GM18511 (cell line): Measurements from ENCODE around the gene HDX.
A peak's percentile ranks its signal among the peaks of the same experiment; 100 is the strongest.
"Not testable (repeated sequence)": the region's sequence is repeated elsewhere in the genome, so short reads cannot be mapped to it uniquely, and the experiment has no call there.

Experiments
- ATAC-seq: cut with Tn5 transposase; IDR thresholded peaks from one replicate; pipeline ENCODE4 v1.9.1; 2021; ENCODE audit warnings: mild to moderate bottlenecking, moderate library complexity; ENCODE audit not compliant: unreplicated experiment

Gene HDX

DNA sequence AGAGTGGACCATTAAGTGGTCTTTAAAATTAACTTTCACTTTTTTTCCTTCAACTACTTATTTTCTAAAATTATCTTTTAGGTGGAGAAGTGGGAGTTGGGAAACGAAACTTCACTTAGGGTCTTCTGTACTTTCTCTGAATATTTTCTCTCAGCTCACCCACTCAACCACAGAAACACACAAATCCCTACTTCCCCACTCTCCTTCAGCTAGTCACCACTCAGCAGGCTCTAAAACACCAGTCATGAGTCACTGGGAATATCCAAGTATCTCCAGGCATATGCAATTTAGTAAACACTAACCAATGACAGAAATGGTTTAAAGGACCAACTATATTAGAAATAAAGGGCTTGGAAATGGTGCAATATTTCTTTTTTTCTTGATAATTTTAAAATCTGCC, 161.3 kb downstream of the HDX start:
- ATAC-seq: no peak

- peak; percentile 85 for ATAC-seq
Measured at GRCh38 chrX:84339507-84340364, 162.5 kb downstream of the HDX start.

GRCh38 chrX:84336646-84337045, 165.6 kb downstream of the HDX start:
- ATAC-seq: no peak

GRCh38 chrX:84335121-84335520, 167.1 kb downstream of the HDX start:
- ATAC-seq: no peak

- no peak for ATAC-seq
Measured at GRCh38 chrX:84322083-84322827, 180.0 kb downstream of the HDX start.

GRCh38 chrX:84320614-84321013, 181.6 kb downstream of the HDX start:
- no peak for ATAC-seq

DNA sequence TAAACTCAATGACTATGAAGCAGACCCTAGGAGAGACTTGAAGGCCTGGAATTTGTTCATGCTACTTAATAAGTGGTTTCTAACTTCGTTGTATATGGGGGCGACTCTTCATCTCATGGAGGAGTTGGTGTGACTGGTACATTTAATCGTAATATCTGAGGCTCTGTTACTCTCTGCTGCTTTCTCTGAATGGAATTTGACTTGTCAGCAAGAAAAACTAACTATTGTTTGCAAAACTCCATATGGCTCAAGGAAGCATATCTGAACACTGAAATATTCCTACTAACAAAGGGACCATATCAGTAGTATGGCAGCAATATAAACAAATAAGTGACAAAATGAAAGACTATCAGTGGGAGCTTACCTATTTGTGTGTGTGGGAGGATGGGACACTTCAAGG, 182.2 kb downstream of the HDX start:
- ATAC-seq: no peak

DNA sequence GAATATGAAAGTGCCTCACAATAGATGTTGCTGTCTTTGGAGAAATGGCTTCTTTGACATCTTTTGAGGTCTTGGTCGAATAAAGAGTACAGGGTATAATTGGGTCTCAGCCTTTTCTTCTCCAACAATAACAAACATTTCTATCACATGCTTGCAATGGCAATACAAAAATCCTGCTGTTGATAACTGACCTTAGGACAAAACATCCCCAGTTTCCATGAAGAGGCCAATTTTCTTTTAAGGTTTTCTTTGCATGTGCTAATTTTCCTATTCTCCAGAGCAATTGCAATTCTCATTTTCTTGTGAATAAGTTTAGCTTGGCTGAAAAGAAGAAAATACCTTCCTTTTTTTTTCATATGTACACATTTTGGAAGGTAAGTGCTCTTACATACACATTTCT, 183.6 kb downstream of the HDX start:
- ATAC-seq: no peak

- ATAC-seq: not testable (repeated sequence)
Measured at GRCh38 chrX:84315946-84316345, 186.3 kb downstream of the HDX start.
